ENCODE measurements around the gene PFKP.
A peak's percentile ranks its signal among the peaks of the same experiment; 100 is the strongest.

PFKP gene

DNA sequence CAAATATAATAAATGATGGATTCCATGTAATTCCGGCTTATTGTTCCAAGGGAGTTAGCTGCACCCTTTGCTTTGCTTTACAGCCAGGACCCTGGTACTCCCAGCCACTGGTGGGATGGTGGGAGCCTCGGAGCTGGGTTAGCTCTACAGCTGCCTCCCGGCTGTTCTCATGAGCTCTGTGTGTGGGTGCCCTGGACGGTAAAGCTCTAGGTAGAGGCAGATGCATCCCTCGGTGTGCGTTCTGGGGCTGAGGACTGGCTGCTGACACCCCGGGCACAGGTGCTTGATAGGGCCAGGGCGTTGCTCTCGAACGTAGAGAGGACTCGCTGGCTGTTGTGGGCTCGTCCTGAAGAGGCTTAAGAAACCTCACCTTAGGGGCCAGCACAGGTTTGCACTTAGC is 50.1 kb downstream of the PFKP start:
- DNase-seq = no peak

DNA sequence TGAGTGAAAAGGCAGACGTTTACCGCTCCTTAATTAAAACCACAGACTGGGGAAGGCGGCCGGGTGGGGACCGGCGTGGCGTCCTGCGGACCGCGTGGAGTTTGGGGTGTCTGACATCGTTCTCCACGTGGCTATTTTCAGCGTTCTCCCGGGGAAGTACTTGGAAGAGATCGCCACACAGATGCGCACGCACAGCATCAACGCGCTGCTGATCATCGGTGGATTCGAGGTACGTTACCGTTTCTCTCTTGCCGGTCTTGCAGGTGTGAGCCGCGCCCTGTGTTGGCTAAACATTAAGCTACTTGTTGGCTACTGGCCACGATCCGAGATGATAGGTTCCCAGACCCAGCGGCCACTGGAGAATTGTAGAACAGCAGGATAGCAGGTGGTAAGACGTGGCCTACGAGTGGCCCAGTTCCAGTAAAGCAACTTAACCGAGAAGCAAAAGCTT is 51.3 kb downstream of the PFKP start:
- no peak for DNase-seq

DNA sequence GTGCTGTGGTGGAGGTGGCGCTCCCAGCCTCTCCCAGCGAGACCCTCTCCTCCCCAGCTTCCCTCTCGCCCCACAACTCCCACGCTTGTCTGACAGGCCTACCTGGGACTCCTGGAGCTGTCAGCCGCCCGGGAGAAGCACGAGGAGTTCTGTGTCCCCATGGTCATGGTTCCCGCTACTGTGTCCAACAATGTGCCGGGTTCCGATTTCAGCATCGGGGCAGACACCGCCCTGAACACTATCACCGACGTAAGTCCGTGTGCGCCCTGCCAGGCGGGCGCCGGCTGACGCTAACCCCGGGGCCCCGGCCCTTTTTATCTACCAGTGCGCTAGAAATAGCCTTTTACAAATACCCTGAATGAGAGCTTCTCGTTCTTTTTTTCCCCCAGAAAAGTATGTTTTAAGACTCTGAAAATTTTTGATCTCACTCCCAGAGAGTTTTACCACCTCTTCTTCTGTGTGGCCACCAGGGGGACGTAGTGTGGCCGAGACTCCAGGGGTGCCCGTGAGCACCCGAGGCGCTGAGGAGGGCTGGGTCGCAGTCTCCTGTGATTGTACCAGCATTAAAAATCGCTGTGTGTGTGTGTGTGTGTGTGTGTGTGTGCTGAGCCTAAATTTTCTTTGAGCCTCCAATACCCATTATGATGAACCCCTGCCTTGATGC is 52.6 kb downstream of the PFKP start:
- DNase-seq = no peak

GRCh38 chr10:3122034-3122433 is 54.7 kb downstream of the PFKP start:
- no peak for DNase-seq

GRCh38 chr10:3122486-3123205 is 55.3 kb downstream of the PFKP start:
- no peak for DNase-seq

- no peak for DNase-seq
These were observed 56.4 kb downstream of the PFKP start for GRCh38 chr10:3123571-3124411.

GRCh38 chr10:3124412-3125175 is 57.2 kb downstream of the PFKP start:
- DNase-seq = no peak

GRCh38 chr10:3125527-3126170 is 58.3 kb downstream of the PFKP start:
- no peak for DNase-seq

GRCh38 chr10:3126249-3126648 is 58.9 kb downstream of the PFKP start:
- DNase-seq = no peak

- DNase-seq = no peak
These were observed 59.5 kb downstream of the PFKP start for GRCh38 chr10:3126741-3127346.

DNA sequence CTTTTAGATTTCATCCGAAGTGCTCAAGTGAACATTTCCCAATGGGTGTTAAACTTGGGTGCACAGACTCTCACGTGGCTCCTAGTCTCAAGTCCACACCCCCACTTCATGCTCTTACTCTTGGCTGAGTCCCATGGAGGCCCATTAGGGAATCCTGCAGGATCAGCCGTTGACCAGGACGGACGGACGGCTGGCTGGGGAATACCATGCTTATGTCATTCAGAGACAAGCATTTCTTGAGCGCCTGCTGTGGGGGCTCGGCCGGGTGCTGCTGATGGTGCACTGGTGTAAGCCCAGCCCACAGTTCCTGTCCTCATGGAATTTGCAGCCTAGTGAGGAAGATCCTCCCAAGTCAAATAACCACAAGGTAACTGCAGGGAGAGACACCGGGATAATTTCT is 60.6 kb downstream of the PFKP start:
- DNase-seq = no peak

DNA sequence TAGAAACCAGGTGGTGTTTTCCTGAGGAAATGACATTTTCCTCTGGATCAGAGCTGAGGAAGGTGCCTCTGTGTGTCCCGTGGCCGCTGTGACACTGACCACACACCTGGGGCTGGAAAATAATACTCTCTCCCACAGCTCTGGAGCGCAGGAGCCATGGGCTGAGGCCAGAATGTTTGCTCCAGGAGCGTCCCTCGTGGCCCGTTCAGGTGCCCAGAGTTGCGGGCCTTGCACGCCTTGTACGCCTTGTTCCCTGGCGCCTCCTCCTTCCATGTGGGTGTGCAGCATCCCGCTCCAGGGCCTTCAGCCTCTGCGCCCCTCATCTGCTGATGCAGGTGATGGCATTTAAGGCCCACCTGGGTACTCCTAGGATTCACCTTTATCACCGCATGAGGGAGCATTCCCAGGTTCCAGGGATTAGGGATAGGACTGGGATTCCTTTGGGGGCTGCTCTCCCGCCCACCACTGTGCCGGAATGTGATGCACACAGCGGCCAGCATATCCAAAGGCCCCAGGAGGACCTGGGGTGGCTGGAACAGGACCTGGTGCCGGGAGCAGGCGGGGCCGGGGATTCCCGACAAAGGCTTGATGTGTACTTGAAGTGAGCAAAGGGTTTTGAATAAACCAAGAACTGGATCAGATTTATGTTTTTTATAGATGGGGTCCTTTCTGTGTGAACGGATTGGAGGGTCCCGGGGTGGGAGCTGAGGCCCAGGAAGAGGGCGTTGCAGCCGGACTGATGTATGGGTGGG is 61.2 kb downstream of the PFKP start:
- no peak for DNase-seq

- DNase-seq = no peak
These were observed 62.4 kb downstream of the PFKP start for GRCh38 chr10:3129581-3130340.

- peak; percentile 12 for DNase-seq
These were observed 63.8 kb downstream of the PFKP start for GRCh38 chr10:3131098-3131497.

DNA sequence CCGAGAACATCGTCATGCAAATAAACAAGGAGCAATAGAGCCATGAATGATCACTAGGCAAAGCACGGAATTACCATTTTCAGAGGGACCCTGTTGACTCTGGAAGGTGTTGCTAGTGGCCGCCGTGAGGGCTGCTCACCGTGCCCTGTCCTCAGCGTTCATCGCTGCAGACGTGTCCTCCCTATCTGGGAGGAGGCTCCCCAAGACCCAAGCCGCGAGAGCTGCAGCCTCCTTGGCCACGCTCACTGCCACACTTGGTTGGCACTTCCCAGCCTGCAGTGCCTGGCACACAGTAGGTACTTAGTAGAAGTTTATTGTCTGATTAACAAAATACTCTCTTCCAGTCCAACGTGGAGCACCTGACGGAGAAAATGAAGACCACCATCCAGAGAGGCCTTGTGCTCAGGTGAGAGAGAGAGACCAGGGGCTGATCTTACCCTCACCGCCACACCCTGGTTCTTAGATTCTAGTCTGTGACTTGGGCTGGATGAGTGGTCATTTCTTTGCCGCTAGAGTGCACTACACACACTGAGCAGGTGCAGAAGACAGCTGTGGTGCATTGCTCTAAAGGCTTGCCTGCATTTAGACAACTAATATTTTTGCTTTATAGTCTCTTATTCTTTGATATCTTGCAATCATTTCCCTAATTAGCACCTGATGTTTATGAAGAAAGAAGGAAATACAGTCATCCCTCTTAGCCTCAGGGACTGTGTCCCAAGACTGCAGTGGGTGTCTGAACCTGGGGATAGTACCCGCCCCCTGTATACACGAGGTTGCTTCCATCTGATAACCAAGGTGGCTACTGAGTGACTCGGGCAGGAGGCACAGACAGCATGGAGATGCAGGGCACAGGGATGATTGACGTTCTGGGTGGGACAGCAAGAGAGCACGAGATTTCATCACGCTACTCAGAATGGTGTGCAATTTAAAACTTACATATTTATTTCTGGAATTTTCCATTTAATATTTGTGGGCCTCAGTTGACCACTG is 65.0 kb downstream of the PFKP start:
- peak; percentile 3 for DNase-seq

GRCh38 chr10:3133948-3134347 is 66.6 kb downstream of the PFKP start:
- no peak for DNase-seq

GRCh38 chr10:3135006-3135405 is 67.7 kb downstream of the PFKP start:
- DNase-seq = peak; percentile 8

DNA sequence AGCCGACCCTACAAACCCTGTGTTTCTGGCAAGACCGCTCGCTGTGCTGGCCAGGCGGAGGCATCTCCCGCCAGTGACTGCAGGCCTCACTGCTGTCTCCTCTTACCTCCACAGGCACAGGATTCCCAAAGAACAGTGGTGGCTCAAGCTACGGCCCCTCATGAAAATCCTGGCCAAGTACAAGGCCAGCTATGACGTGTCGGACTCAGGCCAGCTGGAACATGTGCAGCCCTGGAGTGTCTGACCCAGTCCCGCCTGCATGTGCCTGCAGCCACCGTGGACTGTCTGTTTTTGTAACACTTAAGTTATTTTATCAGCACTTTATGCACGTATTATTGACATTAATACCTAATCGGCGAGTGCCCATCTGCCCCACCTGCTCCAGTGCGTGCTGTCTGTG is 69.0 kb downstream of the PFKP start:
- peak; percentile 72 for DNase-seq

Measured in left hindlimb (tissue), 1 donor.